Karpas-422 (cell line): ENCODE results near the gene TEKT5. TPM values are rescaled to one million over a fixed set of nuclear protein-coding genes. Genes with fewer than 3 reads are reported as not detected.
A peak's percentile ranks its signal among the peaks of the same experiment; 100 is the strongest.

Source experiments
- DNase-seq: peaks from one replicate; pipeline ENCODE4 v3.0.0-alpha.2; 2015
- H2AFZ ChIP-seq: fragments of 200-600 bp; sonication (generic); 2 replicates; pipeline ENCODE4 v1.6.1; 2014; ENCODE audit warnings: antibody characterized with exemption, low read length, mixed read lengths
- H3K27ac ChIP-seq: fragments of 200-600 bp; sonication (generic); 2 replicates; pipeline ENCODE4 v1.5.1; 2014; ENCODE audit warnings: mild to moderate bottlenecking, low read length, moderate library complexity
- H3K27me3 ChIP-seq: fragments of 200-600 bp; sonication (generic); 2 replicates; pipeline ENCODE4 v1.6.1; 2014; ENCODE audit warnings: low read length, mixed read lengths
- H3K36me3 ChIP-seq: fragments of 200-600 bp; sonication (generic); 2 replicates; pipeline ENCODE4 v1.6.1; 2014; ENCODE audit warnings: low read length, mixed read lengths; ENCODE audit not compliant: insufficient read depth
- H3K4me1 ChIP-seq: fragments of 200-600 bp; sonication (generic); 2 replicates; pipeline ENCODE4 v1.6.1; 2014; ENCODE audit warnings: mild to moderate bottlenecking, low read length, mixed read lengths
- H3K4me2 ChIP-seq: fragments of 200-600 bp; sonication (generic); 2 replicates; pipeline ENCODE4 v1.6.1; 2014; ENCODE audit warnings: low read length, low read depth, mild to moderate bottlenecking; ENCODE audit not compliant: poor library complexity, severe bottlenecking
- H3K4me3 ChIP-seq: fragments of 200-600 bp; sonication (generic); 2 replicates; pipeline ENCODE4 v1.5.1; 2014; ENCODE audit warnings: mild to moderate bottlenecking, antibody characterized with exemption, low read length, mixed read lengths
- H3K79me2 ChIP-seq: fragments of 200-600 bp; sonication (generic); 2 replicates; pipeline ENCODE4 v1.6.1; 2014; ENCODE audit warnings: mild to moderate bottlenecking, low read length, mixed read lengths
- H3K9ac ChIP-seq: fragments of 200-600 bp; sonication (generic); 2 replicates; pipeline ENCODE4 v1.6.0; 2014; ENCODE audit warnings: low read length
- H3K9me2 ChIP-seq: fragments of 200-600 bp; sonication (generic), shearing (Covaris generic); replicated peaks from 2 replicates; pipeline ENCODE4 v1.6.0; 2014; ENCODE audit warnings: mild to moderate bottlenecking, low read length, moderate library complexity; ENCODE audit not compliant: insufficient read depth
- H3K9me3 ChIP-seq: fragments of 300-700, 200-600 bp; sonication (generic); 2 replicates; pipeline ENCODE4 v1.6.1; 2014; ENCODE audit warnings: low read length, mixed read lengths
- H4K20me1 ChIP-seq: fragments of 200-600 bp; sonication (generic); 2 replicates; pipeline ENCODE4 v1.6.1; 2014; ENCODE audit warnings: mild to moderate bottlenecking, antibody characterized with exemption, low read length, low read depth; ENCODE audit not compliant: insufficient read depth
- total RNA-seq: library from RNA; depleted of rRNA; stranded (reverse); fragments of >200 nt; shearing (Covaris generic); gene quantifications from 2 replicates; pipeline ENCODE4 v1.2.3, GENCODE V29; 2014; ENCODE audit warnings: low replicate concordance

TEKT5 gene
- total RNA-seq, 1 experiment from 2014 or later: 2.6 TPM

DNA sequence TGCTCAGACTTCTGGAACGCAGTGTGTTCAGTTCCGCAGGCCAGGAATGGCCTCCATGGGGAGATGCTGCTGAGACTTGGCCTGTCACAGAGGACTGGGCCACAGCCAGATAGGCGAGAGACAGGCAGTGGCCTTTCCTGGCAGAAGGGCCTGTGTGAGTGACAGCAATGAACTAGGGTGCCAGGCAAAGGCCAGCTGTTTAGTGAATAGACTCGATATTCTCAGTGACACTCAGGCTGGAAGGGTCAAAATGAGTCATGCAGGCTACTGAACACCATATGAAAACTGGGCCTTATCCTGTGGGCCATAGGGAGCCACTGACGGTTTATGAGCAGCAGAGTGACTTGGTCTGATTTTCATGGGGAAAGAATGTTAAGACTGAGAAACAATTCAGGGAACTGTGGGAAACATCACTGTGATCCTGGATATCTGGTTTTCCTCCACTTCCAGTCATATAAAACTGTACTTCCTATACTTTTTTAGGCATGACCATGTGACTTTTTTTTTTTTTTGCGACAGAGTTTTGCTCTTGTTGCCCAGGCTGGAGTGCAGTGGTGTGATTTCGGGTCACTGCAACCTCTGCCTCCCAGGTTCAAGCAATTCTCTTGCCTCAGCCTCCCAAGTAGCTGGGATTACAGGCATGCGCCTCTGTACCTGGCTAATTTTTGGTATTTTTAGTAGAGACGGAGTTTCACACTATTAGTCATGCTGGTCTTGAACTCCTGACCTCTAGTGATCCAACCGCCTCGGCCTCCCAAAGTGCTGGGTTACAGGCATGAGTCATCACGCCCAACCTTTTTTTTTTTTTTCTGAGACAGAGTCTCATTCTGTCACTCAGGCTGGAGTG, 43.7 kb upstream of the TEKT5 start:
- peak overlapping the region; percentile 82 for H3K27ac ChIP-seq
- no peaks in the 10 kb centered on the region for H3K27me3 ChIP-seq
- no peaks in the 10 kb centered on the region for H4K20me1 ChIP-seq
- H3K4me1 ChIP-seq: peaks cover 46% of the 10 kb centered on the region
- H2AFZ ChIP-seq: peak overlapping the region; percentile 81
- peak overlapping the region; percentile 56; the same call in 1 of the 2 replicates for H3K4me3 ChIP-seq
- H3K9me2 ChIP-seq: no peaks in the 10 kb centered on the region
- no peaks in the 10 kb centered on the region for H3K36me3 ChIP-seq
- DNase-seq: peak; percentile 59
- H3K4me2 ChIP-seq: peak overlapping the region; percentile 69
- peak overlapping the region; percentile 57 for H3K9ac ChIP-seq
- H3K79me2 ChIP-seq: no peaks in the 10 kb centered on the region
- no peaks in the 10 kb centered on the region for H3K9me3 ChIP-seq

GRCh38 chr16:10737068-10737625, 42.4 kb upstream of the TEKT5 start:
- no peaks in the 10 kb centered on the region for H3K36me3 ChIP-seq
- H3K4me3 ChIP-seq: peak overlapping the region; percentile 56; the same call in 1 of the 2 replicates
- H3K4me1 ChIP-seq: peaks cover 34% of the 10 kb centered on the region
- H4K20me1 ChIP-seq: no peaks in the 10 kb centered on the region
- no peaks in the 10 kb centered on the region for H3K9me2 ChIP-seq
- peak overlapping the region; percentile 69 for H3K4me2 ChIP-seq
- peak overlapping the region; percentile 57 for H3K9ac ChIP-seq
- no peaks in the 10 kb centered on the region for H3K27me3 ChIP-seq
- peak overlapping the region; percentile 82 for H3K27ac ChIP-seq
- H3K9me3 ChIP-seq: peaks cover 3% of the 10 kb centered on the region; the same call in 1 of the 2 replicates
- H3K79me2 ChIP-seq: no peaks in the 10 kb centered on the region
- peak; percentile 94 for DNase-seq
- H2AFZ ChIP-seq: peak overlapping the region; percentile 81

GRCh38 chr16:10731790-10732189, 37.1 kb upstream of the TEKT5 start:
- no peak overlapping the region for H3K27ac ChIP-seq
- H3K36me3 ChIP-seq: no peaks in the 10 kb centered on the region
- no peak overlapping the region for H3K4me2 ChIP-seq
- H3K9me3 ChIP-seq: peaks cover 3% of the 10 kb centered on the region; the same call in 1 of the 2 replicates
- no peak for DNase-seq
- no peak overlapping the region for H2AFZ ChIP-seq
- H4K20me1 ChIP-seq: no peaks in the 10 kb centered on the region
- no peak overlapping the region for H3K9ac ChIP-seq
- H3K4me3 ChIP-seq: no peak overlapping the region
- no peaks in the 10 kb centered on the region for H3K27me3 ChIP-seq
- H3K9me2 ChIP-seq: no peaks in the 10 kb centered on the region
- H3K4me1 ChIP-seq: no peaks in the 10 kb centered on the region
- H3K79me2 ChIP-seq: no peaks in the 10 kb centered on the region

GRCh38 chr16:10729104-10730048, 34.6 kb upstream of the TEKT5 start:
- H3K4me2 ChIP-seq: no peak overlapping the region

GRCh38 chr16:10728003-10728887, 33.5 kb upstream of the TEKT5 start:
- no peak overlapping the region for H3K9ac ChIP-seq
- no peak overlapping the region for H3K27ac ChIP-seq
- H3K36me3 ChIP-seq: no peaks in the 10 kb centered on the region
- no peaks in the 10 kb centered on the region for H3K27me3 ChIP-seq
- no peaks in the 10 kb centered on the region for H3K4me1 ChIP-seq
- H3K9me2 ChIP-seq: no peaks in the 10 kb centered on the region
- no peak overlapping the region for H3K4me2 ChIP-seq
- peaks cover 2% of the 10 kb centered on the region; the same call in 1 of the 2 replicates for H3K9me3 ChIP-seq
- H3K79me2 ChIP-seq: no peaks in the 10 kb centered on the region
- no peak overlapping the region for H2AFZ ChIP-seq
- H4K20me1 ChIP-seq: no peaks in the 10 kb centered on the region
- DNase-seq: no peak
- no peak overlapping the region for H3K4me3 ChIP-seq

More at GRCh38 chr16:10729104-10730048, 34.6 kb upstream of the TEKT5 start:
- no peaks in the 10 kb centered on the region for H3K4me1 ChIP-seq
- no peak overlapping the region for H2AFZ ChIP-seq
- H3K79me2 ChIP-seq: no peaks in the 10 kb centered on the region
- H3K27ac ChIP-seq: no peak overlapping the region
- no peak overlapping the region for H3K4me3 ChIP-seq
- H3K9me2 ChIP-seq: no peaks in the 10 kb centered on the region
- H3K9me3 ChIP-seq: peaks cover 3% of the 10 kb centered on the region; the same call in 1 of the 2 replicates
- no peak for DNase-seq
- H3K27me3 ChIP-seq: no peaks in the 10 kb centered on the region
- H3K36me3 ChIP-seq: no peaks in the 10 kb centered on the region
- no peaks in the 10 kb centered on the region for H4K20me1 ChIP-seq
- no peak overlapping the region for H3K9ac ChIP-seq

DNA sequence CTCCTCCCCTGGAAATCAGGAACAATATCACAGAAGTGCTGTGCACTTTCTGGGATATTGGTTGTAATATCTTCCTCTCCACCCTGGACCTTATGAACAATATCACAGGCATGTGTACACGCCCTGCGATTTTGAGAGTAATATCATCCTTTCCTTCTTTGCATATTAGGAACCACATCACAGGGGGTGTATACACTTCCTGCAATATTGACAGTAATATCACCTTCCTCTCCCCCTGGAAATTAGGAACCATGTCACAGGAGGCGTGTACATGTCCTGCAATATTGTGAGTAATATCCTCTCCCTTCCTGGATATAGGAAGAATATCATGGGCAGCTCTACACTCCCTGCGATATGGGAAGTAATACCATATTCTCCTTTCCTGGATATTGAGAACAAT, 14.2 kb upstream of the TEKT5 start:
- no peaks in the 10 kb centered on the region for H3K27me3 ChIP-seq
- no peaks in the 10 kb centered on the region for H3K4me1 ChIP-seq
- H2AFZ ChIP-seq: no peak overlapping the region
- no peaks in the 10 kb centered on the region for H3K79me2 ChIP-seq
- peaks cover 15% of the 10 kb centered on the region for H3K9me3 ChIP-seq
- H3K9ac ChIP-seq: no peak overlapping the region
- H3K4me3 ChIP-seq: no peak overlapping the region
- DNase-seq: no peak
- H3K4me2 ChIP-seq: no peak overlapping the region
- H3K27ac ChIP-seq: no peak overlapping the region
- H3K9me2 ChIP-seq: no peaks in the 10 kb centered on the region
- no peaks in the 10 kb centered on the region for H3K36me3 ChIP-seq
- H4K20me1 ChIP-seq: no peaks in the 10 kb centered on the region

DNA sequence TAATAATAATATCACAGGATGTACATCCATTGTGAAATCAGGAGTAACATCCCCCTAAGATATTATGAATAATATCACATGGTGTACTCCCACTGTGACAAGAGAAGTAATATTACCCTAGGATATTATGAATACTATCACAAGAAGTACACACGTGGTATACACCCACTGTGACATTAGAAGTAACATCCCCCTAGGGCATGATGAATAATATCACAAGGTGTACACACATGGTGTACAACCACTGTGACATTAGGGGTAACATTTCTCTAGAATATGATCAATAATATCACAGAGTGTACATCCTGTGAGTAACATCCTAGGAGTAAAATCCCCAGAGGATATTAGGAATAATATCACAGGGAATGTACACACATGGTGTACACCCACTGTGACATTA, 5.0 kb upstream of the TEKT5 start:
- H3K36me3 ChIP-seq: no peaks in the 10 kb centered on the region
- no peaks in the 10 kb centered on the region for H3K9me2 ChIP-seq
- peaks cover 14% of the 10 kb centered on the region for H3K9me3 ChIP-seq
- H3K27ac ChIP-seq: no peak overlapping the region
- H3K4me3 ChIP-seq: no peak overlapping the region
- H3K9ac ChIP-seq: no peak overlapping the region
- no peaks in the 10 kb centered on the region for H3K27me3 ChIP-seq
- no peaks in the 10 kb centered on the region for H3K4me1 ChIP-seq
- H3K4me2 ChIP-seq: no peak overlapping the region
- no peaks in the 10 kb centered on the region for H3K79me2 ChIP-seq
- no peaks in the 10 kb centered on the region for H4K20me1 ChIP-seq
- no peak overlapping the region for H2AFZ ChIP-seq
- DNase-seq: no peak
